ENCODE results near the gene CRACR2A. TPM values are rescaled to one million over a fixed set of nuclear protein-coding genes. Genes with fewer than 3 reads are reported as not detected.

Gene CRACR2A
- total RNA-seq, 2 experiments from 2014 or later, result 38.5 to 40.1 TPM

DNA sequence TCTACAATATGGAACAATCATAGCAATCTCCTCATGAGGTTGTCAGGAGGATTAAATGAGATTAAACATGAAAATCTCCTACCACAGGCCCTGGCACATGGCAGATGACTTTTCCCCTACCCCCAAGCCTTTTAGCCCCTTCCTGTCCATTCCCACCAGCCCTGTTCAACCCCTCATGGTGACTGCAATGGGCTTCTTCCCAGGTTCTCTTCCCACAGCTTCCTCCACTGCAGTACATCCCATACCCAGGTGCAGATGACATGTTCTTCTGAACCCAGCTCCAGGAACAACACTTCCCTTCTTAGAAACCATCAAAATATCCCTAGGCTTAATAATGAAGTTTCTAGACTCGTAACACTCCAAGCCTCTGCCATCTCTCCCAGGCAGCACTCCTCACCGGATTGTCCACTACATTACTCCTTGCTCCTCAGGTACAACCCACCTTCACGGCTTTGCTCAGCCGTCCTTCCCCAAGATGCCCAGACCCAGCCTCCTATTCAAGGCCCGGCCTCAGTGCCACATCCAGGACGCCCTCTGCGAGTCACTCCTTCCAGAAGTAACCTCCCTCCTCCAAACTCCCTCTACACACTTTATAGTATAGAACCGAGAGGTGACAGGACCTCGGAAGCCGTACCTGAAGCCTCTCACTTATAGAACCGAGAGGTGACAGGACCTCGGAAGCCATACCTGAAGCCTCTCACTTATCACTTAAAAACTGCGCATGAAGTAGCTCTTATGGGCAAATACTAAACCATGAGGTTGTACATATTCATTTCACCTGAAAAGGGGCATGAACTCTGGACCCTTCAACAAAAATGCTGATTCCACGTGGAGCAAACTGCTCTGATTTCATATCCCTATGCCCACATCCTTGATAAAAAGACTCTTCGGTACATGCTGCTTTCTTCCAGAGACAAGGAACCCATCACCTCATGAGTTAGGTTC is 1.5 kb downstream of the CRACR2A start:
- Mint-ChIP-seq H3K27ac (peak overlapping the region; percentile 96), H3K4me3 (peak overlapping the region; percentile 85), H3K27me3 (ENCODE audit: low read depth) (no peaks in the 10 kb centered on the region), H3K36me3 (ENCODE audit: low read depth) (peaks cover 39% of the 10 kb centered on the region), H3K9me3 (ENCODE audit: insufficient read depth) (no peaks in the 10 kb centered on the region), H3K4me1 (ENCODE audit: low read depth) (peaks cover 63% of the 10 kb centered on the region)
- ATAC-seq, result no peak
- ChIA-PET POLR2A (interaction anchor here (0.6 kb wide), 1 partner anchor 875 kb away, joined by 3 read pairs; the partner anchor contains the start of genes FOXM1 and RHNO1), CTCF (no interaction called here)
- no peak for DNase-seq

DNA sequence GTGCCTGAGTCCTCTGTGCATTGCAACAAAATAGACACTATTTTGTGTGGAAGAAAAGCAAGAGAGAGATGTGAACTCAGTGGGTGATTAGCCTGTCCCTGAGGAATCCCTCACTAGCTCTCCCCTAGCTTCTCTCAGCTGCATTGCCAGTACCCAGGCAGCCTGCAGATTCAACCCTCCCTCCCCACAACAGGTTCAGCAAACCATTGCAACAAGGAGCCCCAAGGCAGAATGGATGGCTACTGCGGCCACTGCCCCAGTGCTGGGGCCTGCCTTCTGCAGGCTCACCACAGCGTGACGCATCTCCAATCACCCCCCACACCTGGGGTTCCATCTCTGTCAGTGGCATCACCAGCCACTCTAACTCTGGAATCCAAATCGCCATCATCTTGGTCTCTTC is 2.3 kb downstream of the CRACR2A start:
- no peak for ATAC-seq
- Mint-ChIP-seq H3K9me3 (ENCODE audit: insufficient read depth) (no peaks in the 10 kb centered on the region), H3K27ac (peak overlapping the region; percentile 96), H3K27me3 (ENCODE audit: low read depth) (no peaks in the 10 kb centered on the region), H3K4me3 (peak overlapping the region; percentile 85), H3K36me3 (ENCODE audit: low read depth) (peaks cover 46% of the 10 kb centered on the region), H3K4me1 (ENCODE audit: low read depth) (peaks cover 66% of the 10 kb centered on the region)
- ChIA-PET POLR2A (no interaction called here), CTCF (interaction anchor here (1.7 kb wide), 1 partner anchor 53 kb away, joined by 5 read pairs; no protein-coding TSS in a partner anchor)
- DNase-seq, result no peak

DNA sequence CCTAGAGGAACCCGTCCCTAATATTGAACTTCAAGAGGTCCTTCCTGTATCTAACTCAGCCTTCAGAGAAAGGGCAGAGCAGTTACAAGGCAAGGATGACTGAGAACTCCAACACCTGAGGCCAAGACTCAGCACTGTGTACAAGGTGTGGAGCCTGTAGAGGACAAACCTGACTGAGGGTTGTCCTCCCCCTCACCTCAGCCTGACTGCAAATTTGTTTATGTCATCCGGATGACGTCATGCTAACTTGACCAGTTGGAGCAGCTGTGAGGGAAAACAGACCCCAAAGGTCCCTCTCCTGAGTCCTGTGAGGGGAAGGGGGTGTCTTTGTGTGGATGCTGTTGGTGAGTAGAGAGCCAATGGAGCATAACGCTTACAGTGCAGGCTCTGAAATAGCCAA is 4.3 kb downstream of the CRACR2A start:
- Mint-ChIP-seq H3K36me3 (ENCODE audit: low read depth) (peaks cover 62% of the 10 kb centered on the region), H3K4me1 (ENCODE audit: low read depth) (peaks cover 66% of the 10 kb centered on the region), H3K9me3 (ENCODE audit: insufficient read depth) (no peaks in the 10 kb centered on the region), H3K27me3 (ENCODE audit: low read depth) (no peaks in the 10 kb centered on the region), H3K4me3 (no peak overlapping the region), H3K27ac (no peak overlapping the region)
- ATAC-seq, result no peak
- ChIA-PET POLR2A (interaction anchor here (0.7 kb wide), 1 partner anchor 34 kb away, joined by 3 read pairs; no protein-coding TSS in a partner anchor), CTCF (interaction anchor here (1.7 to 2.5 kb wide), 2 partner anchors 55 to 448 kb away, joined by 5 to 9 read pairs; no protein-coding TSS in a partner anchor)
- DNase-seq, result peak; percentile 14

GRCh38 chr12:3747976-3748619 is 4.8 kb downstream of the CRACR2A start:
- ATAC-seq (no peak), DNase-seq (peak; percentile 17)
- no peaks in the 10 kb centered on the region for H3K27me3 Mint-ChIP-seq (ENCODE audit: low read depth)
- POLR2A ChIA-PET, result interaction anchor here (0.7 to 1.0 kb wide), 3 partner anchors 34 to 118 kb away, joined by 3 to 4 read pairs (median 3); no protein-coding TSS in a partner anchor
- no peaks in the 10 kb centered on the region for H3K9me3 Mint-ChIP-seq (ENCODE audit: insufficient read depth)
- CTCF ChIA-PET, result interaction anchor here (2.5 kb wide), 1 partner anchor 448 kb away, joined by 9 read pairs; no protein-coding TSS in a partner anchor
- no peak overlapping the region for H3K4me3 Mint-ChIP-seq
- no peak overlapping the region for H3K27ac Mint-ChIP-seq
- H3K36me3 Mint-ChIP-seq (ENCODE audit: low read depth), result peaks cover 66% of the 10 kb centered on the region
- H3K4me1 Mint-ChIP-seq (ENCODE audit: low read depth), result peaks cover 69% of the 10 kb centered on the region

DNA sequence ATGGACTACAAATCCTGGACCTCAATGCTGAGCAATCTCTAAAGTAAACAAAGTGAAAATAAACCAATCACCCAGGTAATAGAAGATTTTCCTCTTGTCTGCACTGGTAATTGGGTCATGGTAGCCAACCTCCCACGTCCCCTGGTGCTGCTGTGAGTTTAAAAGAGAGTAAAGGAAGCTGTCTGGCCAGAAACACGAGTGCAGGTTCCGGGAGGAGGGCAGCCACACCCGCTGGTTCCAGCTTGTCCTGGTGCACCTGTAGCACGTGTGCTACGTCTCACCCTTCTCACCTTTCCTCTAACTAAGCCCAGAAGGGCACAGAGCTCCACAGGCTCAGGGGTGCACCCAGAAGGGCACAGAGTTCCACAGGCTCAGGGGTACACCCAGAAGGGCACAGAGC is 5.4 kb downstream of the CRACR2A start:
- Mint-ChIP-seq H3K27me3 (ENCODE audit: low read depth) (no peaks in the 10 kb centered on the region), H3K27ac (peak overlapping the region; percentile 55), H3K36me3 (ENCODE audit: low read depth) (peaks cover 71% of the 10 kb centered on the region), H3K4me3 (no peak overlapping the region), H3K4me1 (ENCODE audit: low read depth) (peaks cover 72% of the 10 kb centered on the region), H3K9me3 (ENCODE audit: insufficient read depth) (no peaks in the 10 kb centered on the region)
- POLR2A ChIA-PET, result interaction anchor here (0.9 to 1.0 kb wide), 2 partner anchors 115 to 119 kb away, joined by 3 to 4 read pairs; no protein-coding TSS in a partner anchor
- no peak for ATAC-seq
- peak; percentile 21 for DNase-seq
- CTCF ChIA-PET, result interaction anchor here (1.4 to 2.5 kb wide), 2 partner anchors 19 to 447 kb away, joined by 5 to 9 read pairs; no protein-coding TSS in a partner anchor

- Mint-ChIP-seq H3K4me3 (no peak overlapping the region), H3K36me3 (ENCODE audit: low read depth) (peaks cover 76% of the 10 kb centered on the region), H3K4me1 (ENCODE audit: low read depth) (peaks cover 74% of the 10 kb centered on the region), H3K27ac (no peak overlapping the region), H3K9me3 (ENCODE audit: insufficient read depth) (no peaks in the 10 kb centered on the region), H3K27me3 (ENCODE audit: low read depth) (no peaks in the 10 kb centered on the region)
- ATAC-seq (no peak), DNase-seq (peak; percentile 18)
- ChIA-PET CTCF (interaction anchor here (1.4 to 2.5 kb wide), 2 partner anchors 18 to 446 kb away, joined by 5 to 9 read pairs; no protein-coding TSS in a partner anchor), POLR2A (no interaction called here)
Measured at GRCh38 chr12:3746758-3747157, 6.2 kb downstream of the CRACR2A start.

DNA sequence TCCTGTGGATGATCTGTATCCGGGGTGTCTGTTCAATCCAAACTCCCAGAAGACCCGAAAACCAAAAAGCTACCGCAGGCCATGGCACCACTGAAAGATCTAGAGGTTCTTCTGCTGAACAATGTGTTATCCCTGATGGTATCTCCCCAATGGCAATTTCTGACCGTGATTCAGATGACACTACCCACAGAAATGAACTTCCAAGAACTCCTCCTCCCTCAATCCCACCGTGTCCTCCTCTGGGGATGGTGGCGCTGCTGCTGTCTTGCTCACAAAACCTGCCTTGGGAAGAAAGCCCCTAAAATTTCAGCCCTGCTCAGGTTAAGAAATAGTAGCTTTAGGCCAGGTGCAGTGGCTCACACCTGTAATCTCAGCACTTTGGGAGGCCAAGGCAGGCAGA is 7.8 kb downstream of the CRACR2A start:
- H3K27me3 Mint-ChIP-seq (ENCODE audit: low read depth), result no peaks in the 10 kb centered on the region
- peaks cover 68% of the 10 kb centered on the region for H3K36me3 Mint-ChIP-seq (ENCODE audit: low read depth)
- ChIA-PET POLR2A (no interaction called here), CTCF (interaction anchor here (0.9 to 2.3 kb wide), 3 partner anchors 11 to 59 kb away, joined by 3 to 10 read pairs (median 4); no protein-coding TSS in a partner anchor)
- DNase-seq (peak; percentile 19), ATAC-seq (no peak)
- H3K4me3 Mint-ChIP-seq, result no peak overlapping the region
- H3K27ac Mint-ChIP-seq, result peak overlapping the region; percentile 51
- no peaks in the 10 kb centered on the region for H3K9me3 Mint-ChIP-seq (ENCODE audit: insufficient read depth)
- peaks cover 63% of the 10 kb centered on the region for H3K4me1 Mint-ChIP-seq (ENCODE audit: low read depth)

DNA sequence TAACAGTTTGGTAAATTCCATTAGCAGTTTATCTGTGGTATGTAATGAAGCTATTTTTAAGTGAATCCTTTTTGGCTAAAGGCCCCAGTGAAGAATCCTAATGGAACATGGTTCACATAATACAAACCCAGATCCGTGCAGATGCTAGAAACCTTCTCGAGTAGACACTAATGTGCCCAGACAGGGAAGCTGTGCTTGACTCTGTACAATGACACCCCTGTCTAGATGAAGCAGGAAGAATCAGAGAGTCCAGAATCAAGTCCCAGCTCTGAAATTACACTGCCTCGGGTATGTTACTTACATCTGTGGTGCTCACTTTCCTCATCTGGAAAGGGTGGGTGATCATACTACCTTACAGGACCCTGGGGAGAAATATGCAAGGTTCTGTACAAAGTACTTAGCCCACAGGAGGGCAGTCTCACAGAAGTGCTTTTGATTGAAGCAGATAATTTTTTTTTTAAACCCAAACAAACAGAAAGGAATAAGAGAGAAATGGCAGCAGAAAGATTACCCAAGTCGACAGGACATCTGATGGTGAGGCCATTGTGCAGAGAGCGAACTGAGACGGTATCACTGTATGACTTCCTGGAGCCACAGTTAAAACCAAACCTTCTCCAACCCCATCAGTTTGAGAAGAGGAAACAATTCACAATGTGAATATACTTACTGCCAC is 8.5 kb downstream of the CRACR2A start:
- H3K27me3 Mint-ChIP-seq (ENCODE audit: low read depth), result no peaks in the 10 kb centered on the region
- H3K9me3 Mint-ChIP-seq (ENCODE audit: insufficient read depth), result no peaks in the 10 kb centered on the region
- peaks cover 65% of the 10 kb centered on the region for H3K36me3 Mint-ChIP-seq (ENCODE audit: low read depth)
- ChIA-PET POLR2A (interaction anchor here (1.8 to 1.9 kb wide), 2 partner anchors 9 to 15 kb away, joined by 13 to 14 read pairs; partner anchors contain the start of gene CRACR2A), CTCF (interaction anchor here (0.7 to 3.2 kb wide), 11 partner anchors 9 to 444 kb away, joined by 3 to 16 read pairs (median 4); partner anchors contain the start of gene CRACR2A)
- H3K4me3 Mint-ChIP-seq, result peak overlapping the region; percentile 20
- peak overlapping the region; percentile 51 for H3K27ac Mint-ChIP-seq
- ATAC-seq (peak; percentile 42), DNase-seq (no peak)
- peaks cover 59% of the 10 kb centered on the region for H3K4me1 Mint-ChIP-seq (ENCODE audit: low read depth)

- CTCF ChIA-PET, result interaction anchor here (0.7 to 3.2 kb wide), 12 partner anchors 9 to 443 kb away, joined by 3 to 16 read pairs (median 4); partner anchors contain the start of gene CRACR2A
- POLR2A ChIA-PET, result interaction anchor here (1.8 to 1.9 kb wide), 2 partner anchors 9 to 15 kb away, joined by 13 to 14 read pairs; partner anchors contain the start of gene CRACR2A
- Mint-ChIP-seq H3K4me3 (no peak overlapping the region), H3K36me3 (ENCODE audit: low read depth) (peaks cover 64% of the 10 kb centered on the region), H3K4me1 (ENCODE audit: low read depth) (peaks cover 53% of the 10 kb centered on the region), H3K27me3 (ENCODE audit: low read depth) (no peaks in the 10 kb centered on the region), H3K27ac (peak overlapping the region; percentile 51), H3K9me3 (ENCODE audit: insufficient read depth) (no peaks in the 10 kb centered on the region)
- peak; percentile 57 for DNase-seq
- ATAC-seq, result peak; percentile 58
Measured at GRCh38 chr12:3743803-3744202, 9.1 kb downstream of the CRACR2A start.

DNA sequence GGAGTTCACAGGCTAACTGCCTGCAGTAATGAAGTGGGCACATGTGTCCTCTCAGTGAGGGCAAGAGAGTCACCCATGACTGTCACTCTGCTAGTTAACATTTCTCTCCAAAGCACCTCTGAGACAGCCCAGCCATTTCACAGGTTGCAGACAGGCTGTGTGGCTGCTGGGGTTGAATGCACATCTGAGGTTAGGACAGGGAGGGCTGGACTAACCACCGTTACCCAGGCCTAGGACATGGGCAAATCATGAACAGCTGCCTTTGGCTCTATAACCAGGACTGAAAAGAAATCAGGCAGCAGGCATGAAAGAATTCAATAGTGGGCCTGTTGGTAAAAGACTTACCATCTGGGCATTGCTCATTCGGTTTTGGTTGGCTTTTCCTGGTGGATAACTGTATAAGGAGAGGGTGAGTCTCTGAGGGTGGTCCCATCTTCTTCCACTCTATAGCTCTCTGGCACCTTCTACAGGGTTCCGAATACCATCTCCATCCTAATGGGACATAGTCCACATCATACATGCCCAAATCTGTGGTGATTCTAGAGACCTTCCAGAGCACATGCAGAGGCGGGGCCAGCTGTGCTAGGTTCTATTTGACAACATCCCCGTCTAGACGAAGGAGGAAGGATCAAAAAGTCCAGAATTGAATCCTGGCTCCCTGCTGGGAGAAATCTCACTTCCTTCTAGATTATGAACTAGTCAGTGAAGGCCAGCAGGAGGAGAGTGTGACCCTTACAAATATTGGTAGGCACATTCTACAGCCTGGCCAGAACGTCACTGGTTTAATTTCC is 10.8 kb downstream of the CRACR2A start:
- Mint-ChIP-seq H3K27me3 (ENCODE audit: low read depth) (no peaks in the 10 kb centered on the region), H3K36me3 (ENCODE audit: low read depth) (peaks cover 63% of the 10 kb centered on the region), H3K4me1 (ENCODE audit: low read depth) (peaks cover 42% of the 10 kb centered on the region), H3K27ac (no peak overlapping the region), H3K4me3 (no peak overlapping the region), H3K9me3 (ENCODE audit: insufficient read depth) (no peaks in the 10 kb centered on the region)
- POLR2A ChIA-PET, result interaction anchor here (0.6 to 1.0 kb wide), 2 partner anchors 13 to 442 kb away, joined by 3 to 4 read pairs; no protein-coding TSS in a partner anchor
- DNase-seq, result no peak
- ATAC-seq, result no peak
- CTCF ChIA-PET, result interaction anchor here (1.7 to 3.2 kb wide), 2 partner anchors 11 to 13 kb away, joined by 8 to 16 read pairs; partner anchors contain the start of gene CRACR2A

Data from activated CD8-positive, alpha-beta T cell treated with anti-CD3 and anti-CD28 coated beads, Interleukin-2, amount 10 ng/mL, durations not matched to agents 7 days and 5 days (primary cell).